Activated effector memory CD4-positive, alpha-beta T cell treated with anti-CD3 and anti-CD28 coated beads, Interleukin-2, amount 50 U/mL, for 16 hours (primary cell): ENCODE data around the gene SRBD1.

ENCODE experiments used
- DNase-seq: peaks from one replicate; pipeline ENCODE4 v3.0.0-alpha.2; 2020

The SRBD1 gene

GRCh38 chr2:45595721-45596435 is 15.2 kb downstream of the SRBD1 start:
- DNase-seq = no peak

GRCh38 chr2:45591073-45591472 is 20.0 kb downstream of the SRBD1 start:
- no peak for DNase-seq

GRCh38 chr2:45588158-45588829 is 22.8 kb downstream of the SRBD1 start:
- no peak for DNase-seq

DNA sequence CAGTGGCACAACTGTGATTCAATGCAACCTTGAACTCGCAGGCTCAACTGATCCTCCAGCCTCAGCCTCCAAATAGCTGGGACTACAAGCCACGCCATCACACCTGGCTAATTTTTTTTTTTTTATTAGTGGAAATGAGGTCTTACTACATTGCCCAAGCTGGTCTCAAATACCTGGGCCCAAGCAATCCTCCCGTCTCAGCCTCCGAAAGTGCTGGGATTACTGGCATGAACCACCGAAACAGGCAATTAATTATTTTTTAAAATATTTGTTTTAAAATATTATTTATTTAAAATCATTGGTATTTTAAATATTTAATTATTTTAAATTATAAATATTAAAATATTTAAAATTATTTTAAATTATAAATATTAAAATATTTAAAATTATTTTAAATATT is 24.5 kb downstream of the SRBD1 start:
- no peak for DNase-seq

GRCh38 chr2:45585267-45585861 is 25.7 kb downstream of the SRBD1 start:
- DNase-seq = no peak

- no peak for DNase-seq
These were observed 27.1 kb downstream of the SRBD1 start for GRCh38 chr2:45583977-45584376.

GRCh38 chr2:45582522-45582921 is 28.5 kb downstream of the SRBD1 start:
- DNase-seq = no peak

DNA sequence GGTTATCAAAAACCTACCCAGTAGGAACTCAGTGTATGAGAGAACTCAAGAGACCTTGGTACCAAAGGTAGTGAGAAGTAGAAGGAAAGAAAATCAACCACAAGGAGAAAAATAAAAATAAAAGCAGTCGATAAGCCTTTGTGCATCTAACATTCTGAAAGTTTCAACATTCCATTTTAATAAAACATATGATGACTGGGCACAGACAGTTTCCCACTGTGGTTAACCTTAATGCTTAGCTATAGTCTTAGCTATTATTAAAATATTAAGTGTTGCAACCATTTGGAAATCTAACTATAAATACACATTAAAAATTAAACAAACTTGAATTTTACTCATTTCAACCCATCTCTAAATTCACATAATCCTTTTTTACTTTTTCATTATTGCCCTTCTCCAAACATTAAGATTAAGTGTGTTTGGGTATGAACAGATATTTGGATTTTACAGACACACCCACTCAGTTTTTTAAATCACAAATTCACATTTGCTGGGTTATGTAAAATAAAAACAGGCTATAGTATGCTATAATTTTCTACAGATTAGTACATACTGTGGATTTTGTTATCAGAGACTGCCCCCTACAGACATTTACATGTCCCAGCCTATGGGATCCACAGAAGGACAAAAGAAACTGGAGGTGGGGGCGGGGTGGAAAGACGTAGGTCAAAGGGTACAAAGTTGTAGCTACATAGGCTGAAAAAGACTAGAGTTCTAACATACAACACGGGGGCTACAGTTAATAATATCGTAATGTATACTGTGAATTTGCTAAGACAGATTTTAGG is 32.8 kb downstream of the SRBD1 start:
- DNase-seq = no peak

- no peak for DNase-seq
These were observed 33.6 kb downstream of the SRBD1 start for GRCh38 chr2:45577441-45577840.

GRCh38 chr2:45575881-45576280 is 35.2 kb downstream of the SRBD1 start:
- DNase-seq = no peak

- no peak for DNase-seq
These were observed 38.1 kb downstream of the SRBD1 start for GRCh38 chr2:45572979-45573378.

DNA sequence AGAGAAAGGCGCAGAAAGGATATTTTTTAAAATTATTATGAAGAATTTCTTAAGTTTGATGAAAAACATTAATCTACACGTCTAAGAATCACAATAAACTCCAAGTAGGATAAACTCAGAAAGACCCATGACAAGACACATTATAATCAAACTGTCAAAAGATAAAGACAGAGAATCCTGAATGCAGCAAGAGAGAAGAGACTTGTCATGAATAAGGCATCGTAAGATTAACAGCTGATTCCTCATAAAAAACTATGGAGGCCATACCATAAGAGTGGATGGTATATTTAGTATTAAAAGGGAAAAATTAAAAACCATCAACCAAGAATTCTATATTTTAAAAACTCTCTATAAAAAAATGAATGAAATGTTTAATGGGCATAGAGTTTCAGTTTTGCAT is 39.1 kb downstream of the SRBD1 start:
- no peak for DNase-seq

- no peak for DNase-seq
These were observed 40.3 kb downstream of the SRBD1 start for GRCh38 chr2:45570671-45571334.

GRCh38 chr2:45568935-45569334 is 42.1 kb downstream of the SRBD1 start:
- no peak for DNase-seq

- no peak for DNase-seq
These were observed 42.9 kb downstream of the SRBD1 start for GRCh38 chr2:45567974-45568789.

DNA sequence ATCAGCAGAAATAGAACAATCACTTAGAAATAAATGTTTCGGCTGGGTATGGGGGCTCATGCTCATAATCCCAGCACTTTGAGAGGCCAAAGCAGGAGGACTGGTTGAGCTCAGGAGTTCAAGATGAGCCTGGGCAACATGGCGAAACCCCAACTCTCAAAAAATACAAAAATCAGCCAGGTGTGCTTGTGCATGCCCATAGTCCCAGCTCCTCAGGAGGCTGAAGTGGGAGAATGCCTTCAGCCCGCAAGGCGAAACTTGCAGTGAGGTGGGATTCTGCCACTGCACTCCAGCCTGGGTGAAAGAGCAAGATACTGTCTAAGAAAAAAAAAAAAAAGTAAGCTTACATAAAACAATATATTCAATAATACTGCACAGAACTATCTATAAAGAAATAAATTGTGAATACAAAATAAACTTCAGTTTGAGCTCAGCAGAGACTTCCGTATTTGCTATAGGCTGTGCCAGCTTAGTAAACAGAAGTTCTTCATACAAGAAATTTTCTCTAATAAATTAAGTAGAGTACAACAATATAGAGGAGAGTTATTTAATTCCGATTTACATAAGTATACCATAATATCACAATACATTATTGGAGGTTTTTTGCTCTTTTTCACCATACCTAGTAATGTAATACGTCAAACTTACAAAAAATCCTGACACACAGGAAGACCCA is 43.6 kb downstream of the SRBD1 start:
- no peak for DNase-seq

DNA sequence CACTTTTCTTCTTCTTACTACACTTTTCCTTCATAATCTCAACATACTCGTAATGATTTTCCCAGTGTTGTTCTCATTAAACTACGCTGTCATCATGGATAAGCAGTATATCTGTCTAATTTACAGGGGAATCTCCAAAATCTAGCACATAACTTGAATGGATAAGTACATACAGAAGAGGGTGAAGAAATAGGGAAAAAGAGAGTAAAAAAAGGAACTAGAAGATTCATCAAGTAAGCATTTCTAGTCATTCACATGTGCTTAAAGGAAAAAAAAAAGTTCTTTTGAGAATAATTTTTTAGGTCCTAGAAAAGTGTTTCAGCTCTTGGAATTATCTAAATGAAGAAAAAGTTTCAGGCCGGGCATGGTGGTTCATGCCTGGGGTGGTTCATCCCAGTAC is 51.6 kb downstream of the SRBD1 start:
- no peak for DNase-seq

DNA sequence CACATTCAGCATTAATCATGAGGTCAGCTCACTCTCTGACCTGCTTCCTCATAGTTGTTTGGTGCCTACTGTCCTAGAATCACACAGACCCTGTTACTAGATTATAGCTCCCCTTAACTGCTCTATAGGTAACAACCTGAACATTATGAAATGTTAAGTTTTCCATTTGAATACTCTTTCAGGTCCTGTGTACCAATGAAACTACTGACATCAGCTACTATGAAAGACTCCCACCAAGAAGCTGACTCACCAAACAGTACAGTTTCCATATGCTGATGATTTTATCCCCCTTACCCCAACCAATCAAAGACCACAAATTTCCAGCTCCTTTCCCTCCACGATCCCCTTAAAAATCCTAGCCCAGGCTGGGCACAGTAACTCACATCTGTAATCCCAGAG is 56.3 kb downstream of the SRBD1 start:
- no peak for DNase-seq

- DNase-seq = no peak
These were observed 56.9 kb downstream of the SRBD1 start for GRCh38 chr2:45554073-45554741.

DNA sequence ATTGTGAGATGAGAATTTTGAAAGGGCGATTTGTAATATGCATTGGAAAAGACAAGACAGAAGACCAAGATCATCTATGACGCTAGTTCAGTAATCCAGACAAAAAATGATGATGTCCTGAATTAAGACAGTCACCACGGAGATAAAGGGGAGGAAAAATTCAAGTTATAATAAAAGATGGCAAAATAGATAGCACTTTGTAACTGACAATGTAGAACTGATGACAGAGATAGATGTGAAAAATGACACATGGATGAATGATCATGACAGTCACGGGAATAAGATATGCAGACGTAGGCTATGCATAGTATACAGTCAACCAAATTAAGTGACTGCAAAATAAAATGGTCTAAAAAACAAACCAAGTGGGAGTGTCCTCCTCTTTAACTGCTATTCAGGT is 59.2 kb downstream of the SRBD1 start:
- no peak for DNase-seq

- no peak for DNase-seq
These were observed 65.1 kb downstream of the SRBD1 start for GRCh38 chr2:45545943-45546342.
